Brain pericyte (primary cell): ENCODE results near the gene ZNF407.

Experiments
- DNase-seq: peaks from one replicate; pipeline ENCODE4 v3.0.0-alpha.2; 2012; ENCODE audit warnings: low read depth, low spot score

ZNF407 gene

GRCh38 chr18:74718312-74718711, 120.6 kb downstream of the ZNF407 start:
- no peak for DNase-seq

DNA sequence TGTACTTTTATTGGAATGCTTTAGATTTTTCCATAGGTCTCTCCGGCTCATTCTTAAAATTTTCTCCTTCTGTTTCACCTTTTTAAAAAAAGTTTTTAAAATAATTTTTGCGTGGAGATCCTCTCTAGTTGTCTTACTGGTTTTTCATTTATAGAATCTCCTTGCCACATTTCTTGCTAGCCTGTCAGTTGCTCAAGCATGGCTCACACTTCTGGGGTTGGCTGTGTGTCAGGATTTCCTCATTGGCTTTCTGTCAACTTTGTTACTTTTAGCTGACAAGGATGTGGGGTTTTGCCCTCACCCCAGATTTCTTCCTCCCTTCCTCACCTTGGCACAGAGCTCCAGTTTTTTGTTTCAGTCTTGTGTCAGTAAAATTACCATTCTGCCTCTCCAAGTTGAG, 124.6 kb downstream of the ZNF407 start:
- DNase-seq: no peak

DNA sequence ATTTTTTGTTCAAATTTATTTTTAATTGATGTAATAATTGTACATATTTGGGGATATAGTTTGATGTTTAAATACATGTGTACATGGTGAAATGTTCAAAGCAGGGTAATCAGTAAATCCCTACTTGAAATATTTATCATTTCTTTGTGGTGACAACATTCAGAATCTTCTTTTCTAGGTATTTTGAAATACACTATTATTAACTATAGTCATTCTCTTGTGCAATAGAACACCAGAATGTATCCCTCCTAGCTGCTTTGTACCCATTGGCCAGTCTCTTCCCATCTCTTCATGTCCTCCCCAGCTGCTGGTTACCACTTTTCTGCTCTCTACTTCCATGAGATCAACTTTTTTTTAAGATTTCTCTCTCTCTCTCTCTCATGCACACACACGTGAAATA, 126.5 kb downstream of the ZNF407 start:
- no peak for DNase-seq

DNA sequence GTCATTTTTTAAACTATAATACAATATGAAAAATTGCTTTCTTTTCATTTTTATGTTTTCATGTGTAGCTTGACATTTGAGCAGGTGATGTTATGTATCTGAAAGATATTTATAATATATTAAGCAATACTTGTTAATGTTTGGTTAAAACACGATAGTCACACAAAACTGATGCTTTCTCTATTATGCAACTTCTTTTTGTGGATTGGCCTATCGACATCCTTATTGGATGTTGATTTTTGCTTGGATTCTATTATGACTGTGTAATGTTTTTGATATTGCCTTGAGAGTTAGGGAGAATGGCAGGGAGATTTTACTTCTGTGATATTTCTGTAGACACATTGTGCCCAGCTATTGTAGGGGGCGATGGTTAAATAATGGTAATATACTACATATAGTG, 128.0 kb downstream of the ZNF407 start:
- DNase-seq: no peak

- no peak for DNase-seq
Observed at GRCh38 chr18:74728586-74728985, 130.9 kb downstream of the ZNF407 start.

GRCh38 chr18:74731097-74731496, 133.4 kb downstream of the ZNF407 start:
- no peak for DNase-seq

GRCh38 chr18:74732380-74732779, 134.7 kb downstream of the ZNF407 start:
- no peak for DNase-seq

DNA sequence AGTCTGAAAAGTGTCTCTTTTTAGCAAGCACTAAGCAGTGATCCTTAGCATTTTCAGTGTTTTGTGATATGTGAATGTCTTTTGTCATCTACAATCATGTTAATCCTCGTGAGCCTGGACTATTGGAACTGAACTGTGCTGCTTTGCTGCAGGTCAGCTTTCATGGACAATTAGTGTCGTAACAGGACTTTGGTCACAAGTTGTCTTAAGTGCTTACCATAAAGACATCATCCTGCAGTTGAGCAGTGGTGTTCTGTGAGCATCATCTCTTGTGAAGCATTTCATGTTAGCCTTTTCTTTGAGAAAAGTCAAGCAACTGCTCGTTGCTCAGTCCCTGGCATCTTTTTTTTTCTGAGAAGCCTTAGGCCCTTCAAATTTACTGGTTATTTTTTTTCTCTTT, 135.9 kb downstream of the ZNF407 start:
- DNase-seq: no peak

- DNase-seq: no peak
Observed at GRCh38 chr18:74734013-74734444, 136.4 kb downstream of the ZNF407 start.

DNA sequence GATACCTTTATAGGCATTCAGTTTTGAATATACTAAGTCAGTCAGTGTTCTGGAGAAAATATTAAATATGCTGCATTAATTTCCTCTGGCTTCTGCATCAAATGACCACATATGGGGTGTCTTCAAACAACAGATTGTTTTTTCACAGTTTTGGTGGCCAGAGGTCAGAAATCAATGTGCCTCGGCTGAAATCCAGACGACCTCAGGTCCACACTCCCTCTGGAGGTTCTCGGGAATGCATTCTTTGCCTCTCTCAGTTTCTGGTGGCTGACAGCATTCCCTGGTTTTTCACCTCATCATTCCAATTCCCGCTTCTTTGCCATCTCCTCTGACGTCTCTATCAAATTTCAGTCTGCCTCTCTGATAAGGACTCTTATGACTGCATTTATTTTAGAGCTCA, 142.3 kb downstream of the ZNF407 start:
- DNase-seq: no peak

DNA sequence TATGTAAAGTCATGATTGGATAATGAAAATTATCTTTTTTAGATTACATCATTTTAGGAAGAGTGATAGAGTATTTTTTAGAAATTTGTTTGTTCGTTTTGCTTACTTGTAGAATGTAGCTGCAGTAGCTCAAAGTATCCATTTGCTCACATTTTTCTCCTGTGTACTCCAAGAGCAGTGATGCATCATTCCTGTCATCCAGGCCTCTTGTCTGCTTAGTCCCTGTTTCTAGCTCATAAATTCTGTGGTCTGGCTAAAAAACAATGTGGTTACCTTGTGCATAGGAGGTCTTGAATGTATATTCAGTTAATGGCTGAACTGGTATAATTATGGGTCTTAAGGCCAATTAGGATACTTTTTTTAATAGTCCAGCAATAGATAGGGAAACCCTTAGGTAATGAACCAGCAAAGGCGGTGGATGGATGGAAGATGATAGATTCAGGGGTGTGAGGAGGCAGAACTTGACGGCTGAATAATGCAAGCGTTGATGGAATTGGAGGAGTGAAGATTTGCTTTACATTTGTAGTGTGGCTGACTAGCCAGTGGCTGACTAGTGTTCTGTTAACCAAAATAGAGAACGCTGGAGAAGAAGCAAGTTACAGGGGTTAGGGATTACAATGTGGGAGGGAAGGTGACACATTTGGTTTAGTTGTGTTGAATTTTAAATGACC, 145.0 kb downstream of the ZNF407 start:
- DNase-seq: no peak

DNA sequence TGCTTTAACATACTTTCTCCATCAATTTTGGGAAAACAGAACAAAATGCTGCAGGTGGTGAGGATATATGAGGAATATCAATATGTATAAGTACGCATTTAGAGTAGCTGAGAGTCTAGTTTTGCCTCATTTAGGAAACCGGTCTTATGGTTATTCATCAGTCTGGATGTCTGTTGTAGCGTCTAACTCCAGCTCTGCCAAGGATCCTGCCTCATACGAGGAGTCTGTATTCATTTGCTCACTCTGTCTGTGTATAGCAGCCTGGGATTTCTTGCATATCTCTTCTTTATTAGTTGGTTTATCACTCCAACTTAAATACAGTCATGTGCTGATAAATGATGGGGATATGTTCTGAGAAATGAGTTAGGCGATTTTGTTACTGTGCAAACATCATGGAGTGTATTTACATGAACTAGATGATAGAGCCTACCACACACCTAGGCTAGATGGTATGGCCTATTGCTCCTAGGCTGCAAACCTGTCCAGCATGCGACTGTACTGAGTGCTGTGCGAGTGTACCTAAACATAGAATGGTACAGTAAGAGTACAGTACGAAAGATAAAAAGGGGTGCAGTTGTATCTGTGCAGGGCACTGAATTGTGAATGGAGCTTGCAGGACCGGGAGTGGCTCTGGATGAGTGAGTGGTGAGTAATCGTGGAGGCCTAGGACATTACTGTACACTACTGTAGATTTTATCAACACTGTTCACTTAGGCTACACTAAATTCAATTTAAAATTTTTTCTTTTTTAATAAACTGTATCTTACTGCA, 148.1 kb downstream of the ZNF407 start:
- DNase-seq: no peak

GRCh38 chr18:74748809-74749208, 151.1 kb downstream of the ZNF407 start:
- DNase-seq: no peak

DNA sequence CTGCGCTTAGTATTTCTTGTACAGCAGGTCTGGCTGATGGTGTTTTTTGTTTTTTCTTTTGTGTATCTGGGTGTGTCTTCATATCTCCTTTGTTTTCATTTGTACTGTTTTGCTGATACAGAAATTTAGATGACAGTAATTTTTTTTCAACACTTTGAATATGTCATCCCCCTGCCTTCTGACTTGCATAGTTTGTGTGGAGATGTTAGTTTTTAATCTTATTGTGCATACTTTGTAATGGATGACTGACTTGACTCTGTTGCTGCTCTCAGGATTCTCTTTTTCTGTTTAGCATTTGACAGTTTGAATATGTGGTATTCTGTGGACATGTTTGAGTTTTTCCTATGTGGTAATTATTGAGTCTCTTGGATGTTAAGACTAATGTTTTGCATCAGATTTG, 161.3 kb downstream of the ZNF407 start:
- no peak for DNase-seq

- DNase-seq: no peak
Observed at GRCh38 chr18:74760026-74760425, 162.4 kb downstream of the ZNF407 start.

GRCh38 chr18:74760436-74760835, 162.8 kb downstream of the ZNF407 start:
- no peak for DNase-seq

DNA sequence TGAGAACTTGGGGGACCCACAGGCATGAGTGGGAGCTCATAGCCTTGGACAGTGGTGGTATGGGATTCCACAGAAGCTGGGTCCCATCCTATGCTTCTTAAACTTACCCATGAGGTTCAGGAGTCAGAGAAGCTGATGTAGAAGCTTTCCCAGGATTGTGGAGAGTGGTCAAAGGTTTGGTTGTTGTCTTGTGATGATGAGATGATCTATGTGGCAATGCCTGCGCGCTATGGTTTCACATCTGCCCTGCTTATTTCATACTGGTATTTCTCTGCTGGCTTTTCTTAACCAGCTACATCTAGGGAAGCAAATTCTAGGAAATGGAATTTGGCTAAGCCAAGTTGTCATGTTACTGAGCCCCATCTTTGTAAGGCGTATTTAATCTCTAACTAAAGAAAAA, 168.6 kb downstream of the ZNF407 start:
- no peak for DNase-seq

DNA sequence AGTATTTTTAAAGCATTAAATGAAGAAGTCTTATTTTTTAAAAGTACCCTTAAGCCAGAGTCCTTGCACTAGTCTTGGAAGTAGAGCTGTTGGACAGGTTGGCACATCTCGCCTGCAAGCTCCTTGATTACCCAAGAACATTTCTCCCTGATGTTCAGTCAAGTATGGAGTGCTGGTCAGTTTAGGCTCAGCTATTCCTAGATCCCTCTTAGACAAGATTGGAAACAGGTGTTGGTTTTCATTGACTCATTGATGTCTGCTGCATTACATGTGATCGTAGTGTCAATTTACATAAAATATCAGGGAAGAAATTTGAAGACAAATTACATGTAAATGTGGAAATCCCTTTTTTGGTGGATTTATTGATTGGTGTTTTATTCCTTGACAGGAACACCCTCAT, 170.4 kb downstream of the ZNF407 start:
- no peak for DNase-seq

DNA sequence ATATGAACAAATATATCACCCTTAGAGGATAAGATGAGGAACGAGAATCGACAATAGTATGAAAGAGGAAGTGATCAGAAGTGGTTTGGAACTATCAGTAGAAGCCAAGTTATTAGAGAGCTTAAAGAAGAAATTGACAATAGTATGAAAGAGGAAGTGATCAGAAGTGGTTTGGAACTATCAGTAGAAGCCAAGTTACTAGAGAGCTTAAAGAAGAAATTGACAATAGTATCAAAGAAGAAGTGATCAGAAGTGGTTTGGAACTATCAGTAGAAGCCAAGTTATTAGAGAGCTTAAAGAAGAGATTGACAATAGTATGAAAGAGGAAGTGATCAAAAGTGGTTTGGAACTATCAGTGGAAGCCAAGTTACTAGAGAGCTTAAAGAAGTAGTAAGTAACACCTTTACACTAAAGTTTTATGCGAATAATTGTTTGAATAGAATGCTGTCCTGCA, 175.5 kb downstream of the ZNF407 start:
- DNase-seq: no peak

DNA sequence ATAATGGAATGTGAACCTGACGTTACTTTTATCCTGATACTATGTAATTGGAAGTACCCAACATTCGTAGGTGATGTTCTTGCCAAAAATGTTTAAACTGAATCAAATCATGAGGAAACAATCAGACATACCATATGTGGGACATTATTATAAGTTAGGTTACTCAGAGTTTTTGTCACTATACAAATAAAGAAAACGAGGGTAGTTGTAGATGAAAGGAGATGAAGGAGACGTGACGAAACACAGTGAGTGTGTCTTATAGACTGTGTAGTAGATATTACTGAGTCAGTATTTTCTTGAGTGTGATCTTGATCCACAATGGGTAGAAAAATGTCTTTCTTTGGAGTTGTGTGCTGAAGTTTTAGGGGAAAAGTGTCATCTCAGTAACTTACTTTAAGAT, 176.8 kb downstream of the ZNF407 start:
- no peak for DNase-seq

DNA sequence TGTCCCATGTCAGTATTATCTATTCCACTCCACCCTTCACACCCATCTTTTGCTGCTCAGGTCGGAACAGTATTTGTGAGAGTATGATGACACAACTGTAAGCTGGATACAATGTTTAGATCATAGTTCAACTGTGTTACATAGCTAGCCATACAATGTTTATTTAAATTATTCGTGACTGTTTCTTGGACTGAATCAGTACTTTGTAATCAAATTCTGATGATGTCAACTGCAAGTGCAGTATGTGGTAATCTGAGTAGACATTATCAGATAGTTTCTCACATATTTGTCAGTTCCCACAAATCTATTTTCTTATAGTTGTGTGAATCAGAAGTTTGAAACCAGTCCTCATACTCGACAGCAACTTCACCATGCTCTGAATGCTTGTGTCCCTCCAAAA, 177.6 kb downstream of the ZNF407 start:
- no peak for DNase-seq

DNA sequence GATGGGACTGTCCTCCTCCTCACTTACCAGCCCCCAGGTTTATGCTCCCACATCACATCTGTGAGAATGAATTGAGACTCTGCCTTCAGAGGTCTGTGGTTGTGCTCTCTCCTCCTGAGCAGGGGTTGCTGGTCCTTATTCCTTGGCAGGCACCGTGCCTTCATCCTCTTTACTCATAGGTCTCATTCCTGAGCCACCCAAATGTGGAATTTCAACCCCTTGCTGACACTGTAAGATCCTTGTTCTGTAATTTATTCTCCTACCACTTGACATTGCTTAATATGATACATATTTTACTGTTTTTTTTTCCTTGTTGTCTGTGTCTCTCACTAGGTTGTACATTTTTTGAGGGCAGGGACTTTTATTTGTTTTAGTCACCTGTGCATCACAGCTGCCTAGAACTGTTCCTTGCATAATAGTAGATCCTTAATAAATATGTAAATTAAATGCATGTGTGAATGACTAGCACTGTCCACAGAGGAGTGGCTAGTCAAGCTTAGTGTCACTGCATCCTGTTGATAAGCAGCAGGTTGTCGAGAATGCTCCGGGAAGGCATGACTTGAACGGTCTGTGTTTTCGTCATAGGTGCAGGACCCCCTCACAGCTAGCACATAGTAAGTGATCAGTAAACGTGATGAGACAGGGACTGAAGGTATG, 180.6 kb downstream of the ZNF407 start:
- DNase-seq: no peak

GRCh38 chr18:74784752-74785151, 187.1 kb downstream of the ZNF407 start:
- DNase-seq: no peak
